ENCODE data around the gene EPOP. TPM values are rescaled to one million over a fixed set of nuclear protein-coding genes. Genes with fewer than 3 reads are reported as not detected.

The EPOP gene
- total and polyA plus RNA-seq, 2 of the 13 experiments (the other 11 are each of a cell fraction or from before 2014, with no cell fraction given) = 14.7 to 37.8 TPM

DNA sequence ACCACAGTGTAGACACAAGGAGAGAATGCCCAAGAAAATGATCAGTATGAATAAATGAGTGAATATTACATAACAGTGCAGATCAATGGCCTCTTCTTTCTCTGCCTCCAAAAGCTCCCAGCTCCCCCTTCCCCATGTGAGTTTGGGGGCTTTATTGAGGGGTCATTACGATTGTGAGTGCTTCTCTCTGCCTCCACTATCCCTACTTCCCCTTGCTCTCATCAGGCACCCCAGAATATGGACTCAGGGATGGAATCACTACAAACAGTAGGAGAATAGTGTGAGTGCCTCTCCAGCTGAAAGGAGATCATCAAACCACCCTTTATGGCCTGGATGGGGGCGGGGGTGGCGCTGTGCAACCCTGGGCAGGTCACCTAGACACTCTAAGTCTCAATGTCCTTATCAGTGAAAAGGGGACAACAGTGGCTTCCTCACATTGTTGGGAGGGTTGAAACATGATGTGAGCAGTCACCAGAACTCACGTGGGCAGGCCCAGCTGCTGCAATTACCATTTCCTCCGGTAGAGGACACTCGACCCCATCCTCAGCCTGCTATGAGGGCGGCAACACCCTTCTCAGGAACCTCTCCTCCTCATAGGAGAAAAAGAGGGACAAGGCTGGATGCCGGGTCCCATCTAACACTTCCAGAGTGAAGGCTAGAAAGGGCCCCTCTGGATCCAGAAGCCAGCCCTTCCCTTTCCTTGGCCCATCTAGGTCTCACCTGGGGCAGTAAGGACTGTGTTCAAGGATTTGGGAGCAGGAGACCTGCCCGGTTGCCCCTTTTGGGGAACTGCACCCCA is 2.1 kb upstream of the EPOP start (continued):
- TF ChIP-seq, protein P1, sequence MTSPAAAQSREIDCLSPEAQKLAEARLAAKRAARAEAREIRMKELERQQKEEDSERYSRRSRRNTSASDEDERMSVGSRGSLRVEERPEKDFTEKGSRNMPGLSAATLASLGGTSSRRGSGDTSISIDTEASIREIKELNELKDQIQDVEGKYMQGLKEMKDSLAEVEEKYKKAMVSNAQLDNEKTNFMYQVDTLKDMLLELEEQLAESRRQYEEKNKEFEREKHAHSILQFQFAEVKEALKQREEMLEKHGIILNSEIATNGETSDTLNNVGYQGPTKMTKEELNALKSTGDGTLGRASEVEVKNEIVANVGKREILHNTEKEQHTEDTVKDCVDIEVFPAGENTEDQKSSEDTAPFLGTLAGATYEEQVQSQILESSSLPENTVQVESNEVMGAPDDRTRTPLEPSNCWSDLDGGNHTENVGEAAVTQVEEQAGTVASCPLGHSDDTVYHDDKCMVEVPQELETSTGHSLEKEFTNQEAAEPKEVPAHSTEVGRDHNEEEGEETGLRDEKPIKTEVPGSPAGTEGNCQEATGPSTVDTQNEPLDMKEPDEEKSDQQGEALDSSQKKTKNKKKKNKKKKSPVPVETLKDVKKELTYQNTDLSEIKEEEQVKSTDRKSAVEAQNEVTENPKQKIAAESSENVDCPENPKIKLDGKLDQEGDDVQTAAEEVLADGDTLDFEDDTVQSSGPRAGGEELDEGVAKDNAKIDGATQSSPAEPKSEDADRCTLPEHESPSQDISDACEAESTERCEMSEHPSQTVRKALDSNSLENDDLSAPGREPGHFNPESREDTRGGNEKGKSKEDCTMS (CRISPR knock-in tag; conservative IDR thresholded peaks at IDR 0.05) = no peak
- peak; percentile 60; the same call in 1 of the 2 replicates for TF ChIP-seq UBTF (CRISPR knock-in tag; IDR thresholded peaks at IDR 0.05)
- no peak for TF ChIP-seq NCOA5 (CRISPR knock-in tag; IDR thresholded peaks at IDR 0.05)
- TF ChIP-seq ZNF367 (CRISPR knock-in tag; IDR thresholded peaks at IDR 0.05; ENCODE audit: borderline replicate concordance) = no peak
- peak; percentile 15; the same call in 1 of the 2 replicates for TF ChIP-seq TAF1 (CRISPR knock-in tag; IDR thresholded peaks at IDR 0.05)
- peak; percentile 49; the same call in 1 of the 2 replicates for TF ChIP-seq SIX1 (CRISPR knock-in tag; IDR thresholded peaks at IDR 0.05; ENCODE audit: borderline replicate concordance)
- peak; percentile 97 for TF ChIP-seq SMC3 (IDR thresholded peaks at IDR 0.05; ENCODE audit: low read length)
- no peak for TF ChIP-seq HINFP (CRISPR knock-in tag; IDR thresholded peaks at IDR 0.05; ENCODE audit: low read depth)
- peak; percentile 86; the same call in 1 of the 2 replicates for TF ChIP-seq SMAD3 (CRISPR knock-in tag; IDR thresholded peaks at IDR 0.05)
- TF ChIP-seq IRX3 (CRISPR knock-in tag; IDR thresholded peaks at IDR 0.05; ENCODE audit: borderline replicate concordance, low read depth) = no peak
- peak; percentile 20; the same call in 1 of the 2 replicates for TF ChIP-seq KDM5B (CRISPR knock-in tag; IDR thresholded peaks at IDR 0.05; ENCODE audit: borderline replicate concordance)
- no peak for TF ChIP-seq RBFOX2 (IDR thresholded peaks at IDR 0.05; ENCODE audit: low read depth, low read length)
- TF ChIP-seq THAP9 (CRISPR knock-in tag; IDR thresholded peaks at IDR 0.05; ENCODE audit: borderline replicate concordance) = no peak
- TF ChIP-seq MLX (CRISPR knock-in tag; IDR thresholded peaks at IDR 0.05) = 0 out of 2 replicates have a peak, but pooled peaks have one; percentile 12
- no peak for TF ChIP-seq ZNF329 (CRISPR knock-in tag; IDR thresholded peaks at IDR 0.05; ENCODE audit: low read depth)
- TF ChIP-seq YEATS2 (CRISPR knock-in tag; IDR thresholded peaks at IDR 0.05; ENCODE audit: borderline replicate concordance) = peak; percentile 78; the same call in 1 of the 2 replicates
- peak; percentile 61 for TF ChIP-seq CBX1 (IDR thresholded peaks at IDR 0.05; ENCODE audit: low read depth)
- TF ChIP-seq ZNF24 (IDR thresholded peaks at IDR 0.05) = peak; percentile 49; the same call in 1 of the 2 replicates
